ENCODE data around the gene BASP1.
"Not testable (repeated sequence)": the region's sequence is repeated elsewhere in the genome, so short reads cannot be mapped to it uniquely, and the experiment has no call there.

DNA sequence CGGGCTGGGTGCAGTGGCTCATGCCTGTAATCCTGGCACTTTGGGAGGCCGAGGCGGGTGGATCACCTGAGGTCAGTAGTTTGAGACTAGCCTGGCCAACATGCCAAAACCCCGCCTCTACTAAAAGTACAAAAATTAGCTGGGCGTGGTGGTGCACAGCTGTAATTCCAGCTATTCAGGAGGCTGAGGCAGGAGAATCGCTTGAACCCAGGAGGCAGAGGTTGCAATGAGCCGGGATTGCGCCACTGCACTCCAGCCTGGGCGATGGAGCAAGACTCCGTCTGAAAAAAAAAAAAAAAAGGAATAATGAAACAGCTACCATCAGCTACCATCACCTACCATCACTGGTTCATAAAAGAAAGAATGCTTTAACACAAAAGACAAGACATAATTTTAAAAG lies 25.9 kb upstream of the BASP1 start:
- not testable (repeated sequence) for TF ChIP-seq POLR2A (IDR thresholded peaks at IDR 0.05)
- TF ChIP-seq, protein P1, sequence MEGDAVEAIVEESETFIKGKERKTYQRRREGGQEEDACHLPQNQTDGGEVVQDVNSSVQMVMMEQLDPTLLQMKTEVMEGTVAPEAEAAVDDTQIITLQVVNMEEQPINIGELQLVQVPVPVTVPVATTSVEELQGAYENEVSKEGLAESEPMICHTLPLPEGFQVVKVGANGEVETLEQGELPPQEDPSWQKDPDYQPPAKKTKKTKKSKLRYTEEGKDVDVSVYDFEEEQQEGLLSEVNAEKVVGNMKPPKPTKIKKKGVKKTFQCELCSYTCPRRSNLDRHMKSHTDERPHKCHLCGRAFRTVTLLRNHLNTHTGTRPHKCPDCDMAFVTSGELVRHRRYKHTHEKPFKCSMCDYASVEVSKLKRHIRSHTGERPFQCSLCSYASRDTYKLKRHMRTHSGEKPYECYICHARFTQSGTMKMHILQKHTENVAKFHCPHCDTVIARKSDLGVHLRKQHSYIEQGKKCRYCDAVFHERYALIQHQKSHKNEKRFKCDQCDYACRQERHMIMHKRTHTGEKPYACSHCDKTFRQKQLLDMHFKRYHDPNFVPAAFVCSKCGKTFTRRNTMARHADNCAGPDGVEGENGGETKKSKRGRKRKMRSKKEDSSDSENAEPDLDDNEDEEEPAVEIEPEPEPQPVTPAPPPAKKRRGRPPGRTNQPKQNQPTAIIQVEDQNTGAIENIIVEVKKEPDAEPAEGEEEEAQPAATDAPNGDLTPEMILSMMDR (IDR thresholded peaks at IDR 0.05), result not testable (repeated sequence)
